ENCODE measurements around the gene SIRPD. TPM values are rescaled to one million over a fixed set of nuclear protein-coding genes. Genes with fewer than 3 reads are reported as not detected.

SIRPD gene
- polyA plus RNA-seq, 3 donors = not detected

DNA sequence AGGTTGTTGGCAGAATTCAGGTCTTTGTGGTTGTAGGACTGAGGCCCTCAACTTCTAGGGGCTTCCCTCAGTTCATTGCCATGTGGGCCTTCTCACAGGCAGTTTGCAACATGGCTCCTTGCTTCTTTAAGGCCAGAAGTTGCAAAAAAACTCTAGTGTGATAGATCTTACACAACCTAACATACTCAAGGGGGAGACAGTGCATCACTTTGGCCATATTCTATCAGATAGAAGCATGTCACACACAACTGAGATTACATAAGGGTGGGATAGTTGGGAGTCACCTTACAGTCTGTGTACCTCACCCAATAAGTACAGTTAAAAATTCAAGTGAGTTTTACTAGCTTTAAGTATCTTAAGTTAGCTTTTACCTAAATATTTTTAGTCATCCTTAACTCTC is 1.6 kb downstream of the SIRPD start:
- DNase-seq (ENCODE audit: extremely low read depth in 1 of 11, low read depth in 9 of 11, low spot score in 4 of 11) = no peak

DNA sequence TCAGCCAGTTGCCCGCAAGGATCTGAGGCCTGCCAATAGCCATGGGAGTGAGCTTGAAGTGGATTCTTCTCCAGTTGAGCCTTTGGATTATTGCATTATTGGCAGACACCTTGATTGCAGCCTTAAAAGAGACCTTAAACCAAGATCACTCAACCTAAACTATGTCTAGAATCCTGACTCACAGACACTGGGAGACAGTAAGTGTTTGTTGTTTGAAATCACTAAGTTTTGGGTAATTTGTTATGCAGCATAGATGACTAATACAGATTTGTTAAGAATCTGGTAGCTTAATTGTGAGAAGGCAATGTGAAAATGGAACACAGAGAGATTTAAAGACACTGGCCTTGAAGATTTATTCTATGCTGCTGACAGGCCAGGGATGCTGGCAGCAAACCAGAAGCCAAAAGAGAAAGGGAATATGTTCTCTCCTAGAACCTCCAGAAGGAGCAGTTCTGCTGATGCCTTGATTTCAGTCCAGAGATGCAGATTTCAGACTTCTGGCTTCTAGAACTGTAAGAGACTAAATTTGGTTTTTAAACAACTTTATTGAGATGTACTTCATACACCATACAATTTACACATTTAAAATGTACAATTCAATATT is 17.6 kb downstream of the SIRPD start:
- DNase-seq (ENCODE audit: extremely low read depth in 1 of 11, low read depth in 9 of 11, low spot score in 4 of 11) = no peak

DNA sequence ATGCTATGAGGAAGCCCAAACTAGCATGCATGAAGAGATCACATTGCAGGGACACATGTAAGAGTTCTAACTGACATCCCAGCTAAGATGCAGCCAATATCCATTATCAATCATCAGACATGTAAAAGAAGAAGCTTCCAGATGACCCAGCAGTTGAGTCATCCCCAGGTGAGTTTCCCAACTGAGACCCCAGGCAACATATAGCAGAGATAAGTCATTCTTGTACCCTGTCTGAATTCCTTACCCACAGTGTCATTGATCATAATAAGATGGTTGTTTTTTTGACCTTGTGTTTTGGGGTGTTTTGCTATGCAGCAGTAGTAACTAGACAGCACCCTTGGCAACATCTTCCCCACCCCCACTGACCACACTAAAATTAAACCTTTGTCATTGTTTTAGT is 18.9 kb downstream of the SIRPD start:
- DNase-seq (ENCODE audit: extremely low read depth in 1 of 11, low read depth in 9 of 11, low spot score in 4 of 11) = no peak

DNA sequence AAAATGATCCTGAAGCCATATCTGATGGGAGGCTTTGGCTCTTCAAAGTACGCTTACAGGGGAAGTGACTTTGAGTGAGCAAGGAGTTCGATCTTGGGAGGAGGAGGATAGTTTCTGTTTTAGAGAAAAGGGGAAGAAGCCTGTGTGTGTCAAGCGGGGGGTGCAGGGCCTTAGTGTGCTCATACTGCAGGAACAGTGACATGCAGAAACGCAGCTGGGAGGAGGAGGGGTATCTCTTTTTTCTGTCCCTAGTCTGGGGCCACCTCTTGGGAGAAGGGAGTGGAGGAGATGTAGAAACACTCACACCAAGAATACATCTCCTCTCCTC is 19.8 kb downstream of the SIRPD start:
- DNase-seq (ENCODE audit: extremely low read depth in 1 of 11, low read depth in 9 of 11, low spot score in 4 of 11) = no peak

DNA sequence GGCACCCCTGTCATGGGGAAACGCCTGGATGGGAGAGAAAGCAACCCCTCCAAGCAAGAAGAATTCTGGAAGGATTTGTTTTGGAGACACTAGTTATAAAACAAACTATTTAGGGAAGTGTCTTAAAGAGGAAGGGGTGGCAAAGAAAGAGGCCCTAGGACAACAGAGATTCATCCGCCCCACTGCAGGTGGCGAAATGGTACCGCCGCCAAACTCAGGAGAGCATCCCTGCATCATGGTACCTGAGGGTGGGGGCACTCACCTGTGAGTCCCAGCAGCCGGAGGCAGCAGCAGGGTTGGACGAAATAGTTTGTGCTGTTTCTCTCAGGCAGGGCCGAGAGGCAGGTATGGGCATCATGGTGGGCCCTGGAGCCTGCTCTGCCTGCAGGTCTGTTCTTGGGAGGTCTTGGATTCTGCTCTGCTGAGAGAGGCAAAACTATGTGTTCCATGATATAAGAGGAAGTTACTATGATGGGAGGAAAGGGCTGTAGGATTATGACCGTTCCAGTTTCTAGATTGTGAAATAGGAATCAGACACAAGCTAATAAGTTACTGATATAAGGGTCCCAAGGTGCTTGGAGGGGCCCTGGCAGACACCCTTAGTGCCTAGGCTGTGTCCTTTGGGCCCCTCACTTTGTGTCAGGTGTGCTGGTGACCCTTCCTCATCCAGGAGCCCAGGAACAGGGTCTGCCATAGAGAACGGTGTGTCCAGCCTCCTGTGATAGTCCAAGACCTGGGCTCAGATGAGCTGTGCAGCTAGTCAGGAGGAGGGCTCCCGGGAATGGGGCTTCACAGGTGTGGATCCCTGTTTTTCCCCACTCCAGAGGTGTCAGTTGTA is 20.4 kb downstream of the SIRPD start:
- no peak for DNase-seq (ENCODE audit: extremely low read depth in 1 of 11, low read depth in 9 of 11, low spot score in 4 of 11)

DNA sequence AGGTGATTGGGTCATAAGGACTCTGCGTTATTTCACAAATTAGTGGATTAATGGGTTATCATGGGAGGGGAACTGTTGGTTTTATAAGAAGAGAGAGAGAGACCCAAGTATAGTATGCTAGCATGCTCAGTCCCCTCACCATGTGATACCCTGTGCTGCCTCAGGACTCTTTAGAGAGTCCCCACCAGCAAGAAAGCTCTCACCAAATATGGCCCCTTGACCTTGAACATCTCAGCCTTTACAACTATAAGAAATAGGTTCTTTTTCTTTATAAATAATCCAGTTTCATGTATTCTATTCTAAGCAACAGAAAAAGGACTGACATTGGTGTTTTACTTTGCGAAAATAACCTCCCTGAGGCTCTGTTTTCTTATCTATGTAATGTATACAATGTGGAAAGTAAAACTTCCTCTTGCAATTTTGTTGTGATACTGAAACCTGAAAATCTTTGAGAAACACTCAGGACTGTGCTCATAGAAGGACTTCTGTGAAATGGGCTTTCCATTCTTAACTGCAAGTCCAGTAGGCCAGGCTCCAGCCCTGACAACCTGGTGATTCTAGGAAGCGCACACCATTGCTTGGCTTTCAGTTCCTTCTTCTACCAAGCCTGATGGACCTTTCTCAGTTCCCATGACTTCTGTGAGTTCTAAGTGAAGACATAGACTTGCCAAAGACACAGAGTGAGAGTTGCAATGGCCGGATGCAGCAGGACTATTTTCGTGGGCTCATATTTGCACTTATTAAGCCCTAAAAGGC is 21.9 kb downstream of the SIRPD start:
- no peak for DNase-seq (ENCODE audit: extremely low read depth in 1 of 11, low read depth in 9 of 11, low spot score in 4 of 11)

DNA sequence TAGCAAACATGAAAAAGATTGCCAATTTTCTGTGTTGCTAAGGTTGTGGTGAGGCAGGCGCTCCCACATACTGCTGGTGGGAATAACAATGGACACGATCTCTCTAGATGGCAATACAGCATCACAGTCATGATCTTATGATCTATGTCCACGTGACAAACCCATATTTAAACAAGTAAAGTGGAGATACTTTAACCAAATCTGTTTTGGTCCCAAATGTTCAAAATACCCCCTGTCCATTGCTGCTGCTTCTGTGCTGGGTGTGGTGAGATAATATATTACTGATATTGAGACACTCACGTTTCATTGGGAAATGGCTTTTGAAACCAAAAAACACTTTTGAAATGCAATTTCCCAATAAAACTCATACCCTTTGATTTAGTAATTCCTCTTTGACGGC is 23.0 kb downstream of the SIRPD start:
- no peak for DNase-seq (ENCODE audit: extremely low read depth in 1 of 11, low read depth in 9 of 11, low spot score in 4 of 11)

DNA sequence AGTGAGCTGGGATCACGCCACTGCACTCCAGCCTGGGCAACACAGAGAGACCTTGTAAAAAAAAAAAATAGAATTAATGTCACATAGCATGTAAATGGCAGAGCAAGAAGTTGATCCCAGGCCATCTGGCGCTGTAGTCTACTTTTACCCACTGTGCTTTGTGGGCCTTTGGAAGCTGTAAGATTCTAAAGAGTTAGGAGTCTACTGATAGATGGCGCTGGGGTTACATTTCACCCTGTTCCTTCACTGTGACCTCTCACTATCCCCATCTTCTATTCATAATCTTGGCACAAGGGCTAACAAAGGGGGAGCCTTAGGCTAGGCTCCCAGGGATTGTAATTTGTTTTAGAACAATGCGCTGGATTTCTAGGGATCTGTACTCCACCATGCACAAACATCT is 24.4 kb downstream of the SIRPD start:
- no peak for DNase-seq (ENCODE audit: extremely low read depth in 1 of 11, low read depth in 9 of 11, low spot score in 4 of 11)

DNA sequence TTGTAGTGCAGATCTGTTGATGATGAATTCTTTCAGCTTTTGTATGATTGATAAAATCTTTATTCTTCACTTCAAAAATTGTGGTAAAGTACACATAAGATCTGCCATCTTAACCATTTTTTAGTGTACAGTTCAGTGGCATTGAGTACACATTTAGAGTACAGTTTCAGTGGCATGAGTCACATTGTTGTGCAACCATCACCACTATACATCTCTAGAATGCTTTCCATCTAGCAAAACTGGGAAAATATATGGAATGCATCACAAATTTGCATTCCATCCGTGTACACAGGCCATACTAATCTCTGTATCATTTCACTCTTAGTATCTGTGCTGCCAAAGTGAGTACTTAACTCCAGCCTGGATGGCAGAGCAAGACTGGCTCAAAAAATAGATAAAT is 28.7 kb downstream of the SIRPD start:
- DNase-seq (ENCODE audit: extremely low read depth in 1 of 11, low read depth in 9 of 11, low spot score in 4 of 11) = no peak

DNA sequence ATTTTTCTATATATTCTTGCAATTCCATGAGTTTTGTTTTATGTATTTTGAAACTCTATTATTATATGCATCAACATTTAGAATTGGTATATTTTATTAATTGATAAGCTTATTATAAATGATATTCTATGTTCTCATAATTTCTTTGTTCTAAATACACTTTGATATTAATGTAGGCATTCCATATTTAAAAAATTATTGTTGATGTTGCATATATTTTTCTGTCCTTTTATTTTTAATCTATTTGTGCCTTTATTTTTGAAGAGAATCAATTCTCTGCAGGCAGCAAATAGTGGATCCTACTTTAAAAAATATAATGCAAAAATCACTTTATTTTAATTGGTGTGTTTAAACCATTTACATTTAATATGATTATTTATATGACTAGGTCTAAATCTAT is 29.6 kb downstream of the SIRPD start:
- DNase-seq (ENCODE audit: extremely low read depth in 1 of 11, low read depth in 9 of 11, low spot score in 4 of 11) = no peak

DNA sequence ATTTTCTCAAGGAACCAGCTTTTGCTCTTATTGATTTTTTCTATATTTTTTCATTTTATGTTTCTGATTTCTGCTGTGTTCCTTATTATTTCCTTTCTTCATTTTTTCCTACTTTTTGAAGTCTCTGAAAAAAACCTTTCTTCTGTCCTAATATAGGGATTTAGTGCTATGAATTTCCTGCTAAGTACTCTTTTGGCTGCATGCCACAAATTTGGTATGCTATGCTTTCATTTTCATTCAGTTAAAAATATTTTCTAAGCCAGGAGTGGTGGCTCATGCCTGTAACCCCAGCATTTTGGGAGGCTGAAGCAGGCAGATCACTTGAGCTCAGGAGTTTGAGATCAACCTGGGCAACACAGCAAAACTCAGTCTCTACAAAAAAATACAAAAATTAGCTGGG is 30.6 kb downstream of the SIRPD start:
- DNase-seq (ENCODE audit: extremely low read depth in 1 of 11, low read depth in 9 of 11, low spot score in 4 of 11) = no peak

DNA sequence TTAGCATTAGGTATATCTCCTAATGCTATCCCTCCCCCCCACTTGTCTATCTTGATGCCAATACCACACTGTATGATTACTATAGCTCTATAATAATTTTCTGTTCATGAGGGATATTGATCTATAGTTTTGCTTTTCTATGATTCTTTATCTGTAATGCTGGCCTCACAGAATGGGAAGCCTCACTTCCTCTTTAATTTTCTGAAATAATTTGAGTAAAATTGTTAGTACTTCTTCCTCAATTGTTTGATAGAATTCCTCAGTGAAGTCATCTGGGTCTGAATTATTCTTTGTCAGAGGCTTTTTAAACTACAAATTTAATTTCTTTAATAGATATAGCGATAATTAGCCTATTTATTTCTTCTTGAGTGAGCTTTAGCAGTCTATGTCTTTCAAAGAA is 31.2 kb downstream of the SIRPD start:
- no peak for DNase-seq (ENCODE audit: extremely low read depth in 1 of 11, low read depth in 9 of 11, low spot score in 4 of 11)

DNA sequence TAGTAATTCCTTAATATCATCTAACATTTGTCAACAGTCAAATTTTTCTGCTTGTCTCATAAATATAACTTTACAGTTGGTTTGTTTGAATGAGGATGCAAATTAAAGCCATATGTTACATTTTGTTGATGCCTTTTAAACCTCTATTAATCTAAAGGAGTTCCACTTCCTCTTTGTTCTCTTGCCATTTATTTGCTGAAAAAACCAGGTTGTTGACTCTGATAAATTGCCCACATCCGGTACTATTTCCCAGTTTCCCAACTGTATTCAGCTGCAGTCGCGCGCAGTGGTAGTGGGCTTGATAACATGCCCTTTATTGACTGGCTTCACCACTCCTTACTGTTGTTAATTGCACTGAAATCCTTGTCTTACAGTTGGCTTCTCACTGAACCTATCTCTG is 33.5 kb downstream of the SIRPD start:
- no peak for DNase-seq (ENCODE audit: extremely low read depth in 1 of 11, low read depth in 9 of 11, low spot score in 4 of 11)

DNA sequence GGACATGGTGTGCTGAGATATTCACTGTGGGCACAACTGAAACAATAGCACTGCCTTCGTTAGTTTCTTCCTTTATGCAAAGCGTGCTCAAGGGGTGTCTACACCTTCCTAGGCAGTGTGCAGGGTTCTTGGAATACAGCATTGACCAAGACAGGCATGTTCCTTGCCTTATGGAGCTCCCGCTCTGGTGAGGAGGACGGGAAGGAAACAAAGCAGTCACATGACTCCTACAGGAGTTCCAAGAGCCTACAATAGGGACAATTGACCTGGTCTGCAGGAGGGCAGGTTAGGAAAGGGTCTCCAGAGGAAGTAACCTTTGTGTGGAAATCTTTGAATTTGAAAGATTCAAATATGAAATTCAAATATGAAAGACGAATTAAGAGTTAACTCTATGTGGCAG is 40.5 kb downstream of the SIRPD start:
- no peak for DNase-seq (ENCODE audit: extremely low read depth in 1 of 11, low read depth in 9 of 11, low spot score in 4 of 11)

DNA sequence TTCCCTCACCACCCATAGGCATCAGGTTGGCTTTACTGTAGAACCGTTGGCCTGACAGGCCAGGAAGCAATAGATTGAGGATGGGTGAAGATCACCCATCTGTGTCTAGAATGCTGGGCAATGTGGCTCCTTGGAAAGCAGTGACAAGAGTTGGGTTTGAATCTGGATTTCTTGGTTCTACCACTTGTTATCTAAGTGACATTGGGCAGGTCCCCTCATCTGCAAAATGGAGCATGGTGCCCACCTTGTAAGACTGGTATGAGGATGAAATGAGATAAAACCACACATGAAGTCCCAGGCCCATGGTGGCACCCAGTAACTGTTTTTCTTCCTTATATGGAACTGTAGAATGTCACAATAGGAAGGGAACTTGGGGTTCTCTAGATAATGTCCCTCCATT is 43.7 kb downstream of the SIRPD start:
- no peak for DNase-seq (ENCODE audit: extremely low read depth in 1 of 11, low read depth in 9 of 11, low spot score in 4 of 11)

DNA sequence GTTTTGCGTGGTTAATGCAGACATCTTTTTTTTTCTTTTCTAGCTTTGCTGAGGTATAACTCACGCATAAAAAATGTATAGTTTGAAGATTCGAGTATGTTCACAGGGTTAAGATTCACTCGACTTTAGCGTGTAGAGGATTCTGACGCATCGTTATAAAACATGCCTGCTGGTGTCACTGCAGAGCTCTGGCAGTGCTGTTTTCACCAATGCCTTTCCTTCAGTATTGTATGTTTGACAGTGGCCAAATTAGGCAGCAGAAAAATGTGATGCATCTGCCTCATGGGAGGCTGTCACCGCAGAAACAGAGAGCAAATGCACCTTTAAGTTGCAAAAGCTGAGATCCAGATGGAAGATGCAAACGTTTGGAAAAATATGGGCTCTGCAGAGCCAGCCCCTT is 48.3 kb downstream of the SIRPD start:
- DNase-seq (ENCODE audit: extremely low read depth in 1 of 11, low read depth in 9 of 11, low spot score in 4 of 11) = no peak

DNA sequence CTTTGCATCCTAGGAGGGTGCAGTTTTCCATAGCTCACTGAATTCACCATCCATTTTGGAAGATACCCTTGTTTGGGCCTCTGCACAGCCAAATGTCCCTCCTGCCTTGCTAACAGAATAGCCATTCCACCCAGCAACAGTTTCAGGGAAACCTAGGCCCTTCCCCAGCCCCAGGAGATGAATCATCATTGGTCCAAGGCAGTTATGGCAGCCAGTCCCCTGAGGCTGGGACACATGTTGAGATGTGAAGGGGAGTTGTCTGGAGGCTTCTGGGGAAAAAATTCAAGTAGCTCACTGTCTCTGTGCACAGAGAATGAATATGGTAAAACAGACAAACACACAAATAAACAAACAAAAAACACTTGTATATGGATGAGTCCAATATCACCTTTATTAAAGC is 48.9 kb downstream of the SIRPD start:
- no peak for DNase-seq (ENCODE audit: extremely low read depth in 1 of 11, low read depth in 9 of 11, low spot score in 4 of 11)

DNA sequence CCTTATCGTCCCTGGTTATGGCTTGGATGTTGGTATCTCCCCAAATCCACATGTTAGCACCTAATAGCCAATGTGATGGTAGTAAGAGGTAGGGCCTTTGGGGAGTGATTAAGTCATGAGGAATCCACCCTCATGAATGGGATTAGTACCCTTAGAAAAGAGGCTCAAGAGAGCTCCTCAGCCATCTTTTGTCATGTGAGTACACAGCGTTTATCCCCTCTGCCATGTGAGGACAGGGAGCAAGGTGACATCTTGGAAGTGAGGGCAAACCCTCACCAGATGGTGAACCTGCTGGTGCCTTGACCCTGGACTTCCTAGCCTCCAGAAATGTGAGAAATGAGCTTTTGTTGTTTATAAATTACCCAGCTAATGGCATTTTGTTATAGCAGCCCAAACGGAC is 50.2 kb downstream of the SIRPD start:
- DNase-seq (ENCODE audit: extremely low read depth in 1 of 11, low read depth in 9 of 11, low spot score in 4 of 11) = no peak

DNA sequence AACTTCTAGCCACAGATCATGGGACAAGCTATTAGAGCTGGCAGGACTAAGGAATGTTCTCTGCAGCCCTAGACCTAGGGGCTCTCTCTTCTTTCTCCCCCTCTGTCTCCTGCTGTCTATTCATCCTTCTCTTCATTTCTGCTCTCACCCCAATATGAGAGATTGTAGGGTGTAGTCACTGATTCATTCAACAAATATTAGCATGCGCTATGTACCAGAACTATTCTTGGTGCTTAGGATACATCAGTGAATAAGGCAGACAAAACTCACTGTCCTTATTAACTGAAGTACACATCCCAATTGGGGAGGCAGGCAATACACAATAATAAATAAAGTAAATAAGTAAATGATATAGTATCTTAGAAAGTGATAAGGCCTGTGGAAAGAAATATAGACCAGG is 51.6 kb downstream of the SIRPD start:
- DNase-seq (ENCODE audit: extremely low read depth in 1 of 11, low read depth in 9 of 11, low spot score in 4 of 11) = no peak

DNA sequence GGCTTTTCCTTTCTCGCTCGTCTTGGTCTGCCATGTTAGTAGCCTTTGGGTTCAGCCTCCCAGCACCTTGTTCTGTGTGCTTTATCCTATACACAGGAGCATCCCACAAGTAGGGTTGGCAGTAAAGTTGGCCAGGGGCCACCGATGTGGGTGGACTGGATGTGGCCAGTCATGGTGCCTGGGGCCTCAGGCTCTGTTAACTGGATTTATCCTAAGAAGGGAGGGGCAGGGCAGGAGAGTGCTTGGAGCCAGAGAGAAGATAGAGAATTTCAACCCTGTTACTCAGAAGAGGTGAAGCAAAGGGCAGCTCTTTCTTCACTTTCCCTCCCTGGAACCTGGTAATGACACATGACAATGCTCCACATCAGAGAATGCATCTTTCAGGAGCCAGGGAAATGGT is 52.1 kb downstream of the SIRPD start:
- DNase-seq (ENCODE audit: extremely low read depth in 1 of 11, low read depth in 9 of 11, low spot score in 4 of 11) = no peak
